A673 (cell line): ENCODE data around the gene NFKB1.

ENCODE experiments used
- CTCF ChIP-seq: fragments of 300-800, 200-600 bp; sonication (generic); conservative IDR thresholded peaks from 2 replicates; pipeline ENCODE4 v1.5.1; 2017; ENCODE audit warnings: low read depth, mild to moderate bottlenecking, antibody characterized with exemption, low read length, moderate library complexity, mixed read lengths
- EZH2 ChIP-seq: fragments of 200-600 bp; sonication (generic); IDR thresholded peaks from 2 replicates; pipeline ENCODE4 v1.6.1; 2017; ENCODE audit warnings: borderline replicate concordance, low read depth, mild to moderate bottlenecking, mixed read lengths, antibody characterized with exemption, low read length; ENCODE audit not compliant: poor library complexity, severe bottlenecking

DNA sequence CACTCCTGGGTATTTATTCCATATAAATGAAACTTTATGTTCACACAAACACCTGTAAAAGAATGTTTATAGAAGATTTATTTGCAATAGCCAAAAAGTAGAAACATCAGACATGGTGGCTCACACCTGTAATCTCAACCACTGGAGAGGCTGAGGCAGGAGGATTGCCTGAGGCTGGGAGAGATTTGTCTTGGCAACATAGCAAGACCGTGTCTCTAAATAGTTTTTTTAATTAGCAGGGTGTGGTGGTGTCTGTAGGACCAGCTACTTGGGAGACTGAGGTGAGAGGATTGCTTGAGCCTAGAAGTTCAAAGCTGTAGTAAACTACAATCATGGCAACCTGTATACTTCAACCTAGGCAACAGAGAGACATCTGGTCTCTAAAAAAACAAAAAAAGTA is 27.7 kb upstream of the NFKB1 start:
- TF ChIP-seq CTCF, result no peak
- TF ChIP-seq EZH2, result no peak
